HepG2 (cell line): ENCODE measurements around the gene TYRP1.

ENCODE experiments used
- POLR2A ChIP-seq, 2 experiments: IDR thresholded peaks; 2 replicates each; pipeline ENCODE4 v1.6.1; 2011; ENCODE audit warnings: low read depth in 2 of 2, low read length in 2 of 2, mild to moderate bottlenecking in 1 of 2, moderate library complexity in 1 of 2; ENCODE audit not compliant: insufficient read depth in 1 of 2
- ZBTB8A ChIP-seq: sonication (generic); formaldehyde crosslinking; IDR thresholded peaks from 2 replicates; pipeline ENCODE4 v1.4.0; 2020; ENCODE audit warnings: mild to moderate bottlenecking, low read depth, missing genetic modification reagents, borderline replicate concordance
- ZMAT3 ChIP-seq: sonication (generic); formaldehyde crosslinking; conservative IDR thresholded peaks from 2 replicates; pipeline ENCODE4 v1.7.0; 2021; ENCODE audit warnings: missing genetic modification reagents
- ZNF281 ChIP-seq: sonication (generic); formaldehyde crosslinking; IDR thresholded peaks from 2 replicates; pipeline ENCODE4 v1.4.0; 2020; ENCODE audit warnings: missing genetic modification reagents, borderline replicate concordance
- ZNF335 ChIP-seq: sonication (generic); formaldehyde crosslinking; IDR thresholded peaks from 2 replicates; pipeline ENCODE4 v1.4.0; 2020; ENCODE audit warnings: missing genetic modification reagents
- TF ChIP-seq, protein P1 (sequence below): sonication (generic); formaldehyde crosslinking; IDR thresholded peaks from 2 replicates; pipeline ENCODE4 v1.5.0; 2020; ENCODE audit warnings: mild to moderate bottlenecking, missing genetic modification reagents, moderate library complexity
- TF ChIP-seq, protein P2 (sequence below): sonication (generic); formaldehyde crosslinking; IDR thresholded peaks from 2 replicates; pipeline ENCODE4 v1.4.0; 2020; ENCODE audit warnings: missing genetic modification reagents

DNA sequence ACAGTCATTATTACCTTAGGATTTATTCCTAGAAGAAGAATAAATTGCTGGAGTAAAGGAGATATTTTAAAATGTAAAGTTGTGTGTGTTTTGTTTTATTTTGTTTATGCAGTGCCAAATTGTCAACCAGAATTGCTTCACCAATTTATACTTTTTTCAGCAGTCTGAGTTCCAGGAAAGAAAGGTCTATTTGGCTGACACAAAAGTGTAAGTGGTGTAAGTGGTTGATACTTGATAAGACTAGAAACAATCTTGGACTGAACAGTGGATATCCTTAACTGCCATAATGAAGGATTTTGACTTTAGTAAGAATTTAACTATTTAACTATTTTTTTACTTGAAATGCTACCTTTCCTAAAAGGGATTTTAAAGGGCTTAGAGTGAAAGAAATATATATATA lies 37.7 kb downstream of the TYRP1 start:
- no peak for TF ChIP-seq ZMAT3 (CRISPR knock-in tag)
- no peak for TF ChIP-seq POLR2A (IDR thresholded peaks at IDR 0.05; ENCODE audit: insufficient read depth in 1 of 2, low read depth in 2 of 2, low read length in 2 of 2)
- TF ChIP-seq, protein P1, sequence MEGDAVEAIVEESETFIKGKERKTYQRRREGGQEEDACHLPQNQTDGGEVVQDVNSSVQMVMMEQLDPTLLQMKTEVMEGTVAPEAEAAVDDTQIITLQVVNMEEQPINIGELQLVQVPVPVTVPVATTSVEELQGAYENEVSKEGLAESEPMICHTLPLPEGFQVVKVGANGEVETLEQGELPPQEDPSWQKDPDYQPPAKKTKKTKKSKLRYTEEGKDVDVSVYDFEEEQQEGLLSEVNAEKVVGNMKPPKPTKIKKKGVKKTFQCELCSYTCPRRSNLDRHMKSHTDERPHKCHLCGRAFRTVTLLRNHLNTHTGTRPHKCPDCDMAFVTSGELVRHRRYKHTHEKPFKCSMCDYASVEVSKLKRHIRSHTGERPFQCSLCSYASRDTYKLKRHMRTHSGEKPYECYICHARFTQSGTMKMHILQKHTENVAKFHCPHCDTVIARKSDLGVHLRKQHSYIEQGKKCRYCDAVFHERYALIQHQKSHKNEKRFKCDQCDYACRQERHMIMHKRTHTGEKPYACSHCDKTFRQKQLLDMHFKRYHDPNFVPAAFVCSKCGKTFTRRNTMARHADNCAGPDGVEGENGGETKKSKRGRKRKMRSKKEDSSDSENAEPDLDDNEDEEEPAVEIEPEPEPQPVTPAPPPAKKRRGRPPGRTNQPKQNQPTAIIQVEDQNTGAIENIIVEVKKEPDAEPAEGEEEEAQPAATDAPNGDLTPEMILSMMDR: no peak
- TF ChIP-seq ZNF335 (CRISPR knock-in tag): no peak
- TF ChIP-seq ZBTB8A (CRISPR knock-in tag): no peak
- TF ChIP-seq, protein P2, sequence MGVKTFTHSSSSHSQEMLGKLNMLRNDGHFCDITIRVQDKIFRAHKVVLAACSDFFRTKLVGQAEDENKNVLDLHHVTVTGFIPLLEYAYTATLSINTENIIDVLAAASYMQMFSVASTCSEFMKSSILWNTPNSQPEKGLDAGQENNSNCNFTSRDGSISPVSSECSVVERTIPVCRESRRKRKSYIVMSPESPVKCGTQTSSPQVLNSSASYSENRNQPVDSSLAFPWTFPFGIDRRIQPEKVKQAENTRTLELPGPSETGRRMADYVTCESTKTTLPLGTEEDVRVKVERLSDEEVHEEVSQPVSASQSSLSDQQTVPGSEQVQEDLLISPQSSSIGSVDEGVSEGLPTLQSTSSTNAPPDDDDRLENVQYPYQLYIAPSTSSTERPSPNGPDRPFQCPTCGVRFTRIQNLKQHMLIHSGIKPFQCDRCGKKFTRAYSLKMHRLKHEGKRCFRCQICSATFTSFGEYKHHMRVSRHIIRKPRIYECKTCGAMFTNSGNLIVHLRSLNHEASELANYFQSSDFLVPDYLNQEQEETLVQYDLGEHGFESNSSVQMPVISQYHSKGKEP (CRISPR knock-in tag): no peak
- no peak for TF ChIP-seq ZNF281
